GM12875 (cell line): ENCODE measurements around the gene SMIM38.

Experiments
- H3K4me3 ChIP-seq: one replicate; pipeline ENCODE4 v1.5.1; 2011; ENCODE audit warnings: low read depth, low read length, control low read depth
- CTCF ChIP-seq: IDR thresholded peaks from 2 replicates; pipeline ENCODE4 v1.5.1; 2011; ENCODE audit warnings: low read depth, mild to moderate bottlenecking, control low read depth, inconsistent platforms, low read length, moderate library complexity, borderline replicate concordance; ENCODE audit not compliant: insufficient read depth

Gene SMIM38

GRCh38 chr11:69151836-69152235, 3.9 kb upstream of the SMIM38 start:
- TF ChIP-seq CTCF: no peak
- no peak overlapping the region for H3K4me3 ChIP-seq

GRCh38 chr11:69152733-69153421, 2.9 kb upstream of the SMIM38 start:
- no peak for TF ChIP-seq CTCF
- H3K4me3 ChIP-seq: no peak overlapping the region

DNA sequence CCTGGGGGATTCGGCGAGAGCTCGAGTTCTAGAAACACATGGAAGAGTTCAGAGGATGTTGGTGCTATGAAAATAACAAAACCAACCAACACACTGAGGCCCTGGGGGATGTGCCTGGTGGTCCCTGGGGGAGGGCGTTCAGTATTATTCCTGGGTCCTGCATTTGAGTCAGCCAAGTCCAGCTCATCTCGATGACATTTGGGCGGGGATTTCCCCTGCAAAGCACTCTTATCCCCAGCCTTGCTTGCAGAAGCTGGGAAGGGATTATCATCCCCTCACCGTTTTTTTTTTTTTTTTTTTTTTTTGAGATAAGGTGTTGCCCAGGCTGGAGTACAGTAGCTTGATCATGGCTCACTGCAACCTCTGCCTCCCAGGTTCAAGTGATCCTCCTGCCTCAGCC, 2.1 kb upstream of the SMIM38 start:
- TF ChIP-seq CTCF: no peak
- H3K4me3 ChIP-seq: no peak overlapping the region

DNA sequence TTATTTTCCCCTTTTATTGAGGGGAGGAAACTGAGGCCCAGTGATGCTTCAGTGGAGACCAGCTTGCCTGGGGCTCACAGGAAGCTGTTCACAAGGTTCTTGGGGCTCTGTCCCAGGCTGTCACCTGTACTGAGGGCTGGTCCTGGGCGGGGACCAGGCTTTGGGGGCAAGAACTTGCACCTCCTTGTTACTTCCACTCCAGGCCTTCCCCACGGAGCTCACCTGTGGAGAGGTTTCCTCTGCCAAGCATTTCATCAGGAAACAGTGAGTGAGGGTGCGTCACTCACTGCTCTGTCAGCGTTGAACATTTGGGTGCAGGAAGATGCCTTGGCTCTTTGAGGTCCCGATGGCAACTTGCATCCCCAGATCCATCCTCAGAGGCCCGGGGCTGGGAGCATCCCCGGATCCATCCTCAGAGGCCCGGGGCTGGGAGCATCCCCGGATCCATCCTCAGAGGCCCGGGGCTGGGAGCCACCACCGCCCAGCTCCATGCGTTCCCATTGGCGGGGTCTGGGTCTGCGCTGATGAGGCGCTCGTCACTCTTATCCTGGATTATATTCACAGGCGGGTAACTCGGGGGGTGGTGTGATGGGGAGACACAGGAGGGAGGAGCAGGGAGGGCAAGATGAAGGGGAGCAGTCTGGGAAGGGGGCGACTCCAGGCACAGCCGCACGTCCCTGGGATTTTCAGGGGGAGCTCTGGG, 1.4 kb upstream of the SMIM38 start:
- no peak for TF ChIP-seq CTCF

DNA sequence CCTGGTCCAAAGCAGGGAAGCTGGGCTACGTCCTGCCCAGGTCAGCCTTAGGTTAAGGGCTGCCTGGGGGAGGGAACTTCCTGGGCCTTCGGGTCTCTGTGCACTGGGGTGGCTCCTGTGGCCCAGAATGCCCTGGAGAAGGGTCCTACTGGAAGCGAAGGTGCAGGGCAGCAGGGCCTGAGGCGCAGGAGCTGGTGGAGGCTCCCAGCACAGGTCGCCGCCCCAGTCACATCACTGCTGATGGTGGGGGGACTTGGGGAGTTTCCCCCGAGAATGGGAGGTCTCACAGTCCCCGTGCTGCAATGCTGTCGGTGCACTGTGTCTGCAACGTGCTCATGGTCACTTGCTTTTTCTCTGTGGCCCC, 815 bp upstream of the SMIM38 start:
- no peak for TF ChIP-seq CTCF
- H3K4me3 ChIP-seq: no peak overlapping the region

More for the DNA sequence above, 1.4 kb upstream of the SMIM38 start:
- no peak overlapping the region for H3K4me3 ChIP-seq

DNA sequence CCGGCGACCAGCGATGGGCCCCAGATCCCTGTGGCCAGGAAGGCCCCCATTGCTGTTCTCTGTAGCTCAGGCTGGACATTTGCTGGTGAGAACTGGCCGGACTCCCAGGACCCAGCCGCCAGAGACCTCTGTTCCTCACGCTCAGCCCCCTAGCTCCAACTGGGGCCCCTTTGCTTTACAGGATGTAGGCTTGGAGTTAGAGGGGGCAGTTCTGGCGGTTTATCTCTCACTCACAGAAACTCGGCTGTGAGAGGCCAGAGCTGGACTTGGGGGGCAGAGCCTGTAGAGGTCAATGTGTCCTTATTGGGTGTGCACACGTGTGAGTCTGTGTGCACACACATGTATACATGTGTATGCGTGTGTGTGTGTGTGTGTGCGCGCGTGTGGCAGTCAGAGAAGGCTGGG, 502 bp downstream of the SMIM38 start:
- H3K4me3 ChIP-seq: peak overlapping the region; percentile 17
- no peak for TF ChIP-seq CTCF

DNA sequence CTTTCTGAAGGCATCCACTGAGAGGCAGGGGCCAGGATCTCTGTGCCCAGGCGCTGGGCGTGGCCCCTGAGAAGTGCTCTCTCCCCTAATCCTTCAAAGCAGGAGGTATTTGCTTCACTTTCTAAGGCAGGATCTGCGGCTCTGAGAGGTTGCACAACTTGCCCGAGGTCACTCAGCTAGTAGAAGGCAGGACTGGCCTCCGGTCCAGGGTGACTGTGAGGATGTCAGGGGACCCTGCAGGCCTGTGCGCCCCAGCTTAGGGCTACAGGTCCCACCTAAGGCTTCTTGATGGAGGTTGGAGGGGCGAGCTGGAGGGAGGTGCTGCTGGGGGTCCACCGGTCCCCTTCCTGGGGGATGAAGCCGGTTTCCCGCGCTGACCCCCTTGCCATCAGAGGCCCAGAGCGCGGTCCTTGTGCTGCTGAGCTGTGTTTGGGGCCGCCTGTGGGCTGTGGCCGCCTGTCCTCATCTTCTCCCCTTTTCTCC, 979 bp downstream of the SMIM38 start:
- H3K4me3 ChIP-seq: peak overlapping the region; percentile 35
- no peak for TF ChIP-seq CTCF
